Endothelial cell of umbilical vein (primary cell): ENCODE results near the gene MYT1. TPM values are rescaled to one million over a fixed set of nuclear protein-coding genes. Genes with fewer than 3 reads are reported as not detected.

Source experiments
- BruUV-seq: library from RNA; stranded (reverse); fragments of 400-500 nt; replicated peaks from 2 replicates; lab custom pipeline; 2021; lab: Mats Ljungman, UMichigan
- CTCF ChIA-PET: fragments of 300-600, 350-600 bp; sonication (Branson Sonifier 250); formaldehyde crosslinking; loops from one replicate; lab custom pipeline; 2021; ENCODE audit warnings: antibody characterized with exemption, inconsistent platforms; lab: Charles Lee
- POLR2A ChIA-PET: fragments of 300-600, 350-600 bp; sonication (Branson Sonifier 250); formaldehyde crosslinking; loops from one replicate; lab custom pipeline; 2021; ENCODE audit warnings: antibody characterized with exemption, inconsistent platforms; lab: Charles Lee
- DNase-seq: peaks from one replicate; pipeline ENCODE4 v3.0.0-alpha.2; 2011; ENCODE audit warnings: low read depth, low spot score
- FAIRE-seq: peaks from 2 replicates; lab custom pipeline; 2011; peaks lifted over from hg19 to GRCh38; lab: Jason Lieb, UNC
- H2AFZ ChIP-seq: 2 replicates; pipeline ENCODE4 v1.6.0; 2012; ENCODE audit warnings: low read depth, low read length, control low read depth, inconsistent platforms
- H3K27ac ChIP-seq: 2 replicates; pipeline ENCODE4 v1.5.1; 2011; ENCODE audit warnings: low read depth, mild to moderate bottlenecking, control low read depth, low read length, moderate library complexity; ENCODE audit not compliant: insufficient read depth
- H3K27me3 ChIP-seq, 2 experiments: 2 replicates each; pipeline versions ENCODE4 v1.6.0 to v1.6.1; 2011; ENCODE audit warnings: low read length in 2 of 2, mixed read lengths in 1 of 2; ENCODE audit not compliant: control insufficient read depth in 2 of 2, insufficient read depth in 2 of 2
- H3K36me3 ChIP-seq, 2 experiments: 2 replicates in 1 of 2; 3 replicates in 1 of 2; pipeline ENCODE4 v1.5.1; 2011; ENCODE audit warnings: low read length in 2 of 2, mild to moderate bottlenecking in 1 of 2, moderate library complexity in 1 of 2; ENCODE audit not compliant: control insufficient read depth in 2 of 2, insufficient read depth in 2 of 2; ENCODE audit errors: extremely low read depth in 1 of 2
- H3K4me1 ChIP-seq: 3 replicates; pipeline ENCODE4 v1.5.1; 2011; ENCODE audit warnings: mild to moderate bottlenecking, low read length; ENCODE audit not compliant: control insufficient read depth, insufficient read depth; ENCODE audit errors: extremely low read depth
- H3K4me2 ChIP-seq: 2 replicates; pipeline ENCODE4 v1.6.1; 2011; ENCODE audit warnings: low read length, control low read depth, mixed read lengths; ENCODE audit not compliant: insufficient read depth
- H3K4me3 ChIP-seq, 3 experiments: fragments of 200-600 bp in 1 of 3; sonication (generic), shearing (Covaris generic) in 1 of 3; replicated peaks in 1 of 3; 2 replicates each; pipeline ENCODE4 v1.5.1; 2011 to 2016; ENCODE audit warnings: control low read depth in 3 of 3, low read length in 3 of 3, mild to moderate bottlenecking in 2 of 3, inconsistent platforms in 1 of 3, low read depth in 1 of 3, moderate library complexity in 1 of 3; ENCODE audit not compliant: insufficient read depth in 1 of 3
- H3K79me2 ChIP-seq: 2 replicates; pipeline ENCODE4 v1.6.0; 2012; ENCODE audit warnings: low read length, inconsistent platforms; ENCODE audit not compliant: control insufficient read depth, insufficient read depth
- H3K9ac ChIP-seq: replicated peaks from 2 replicates; pipeline ENCODE3; 2011; ENCODE audit warnings: low read length, control low read depth; ENCODE audit not compliant: insufficient read depth; ENCODE audit errors: extremely low read depth
- H3K9me1 ChIP-seq: replicated peaks from 3 replicates; pipeline ENCODE4 v1.6.0; 2011; ENCODE audit warnings: mild to moderate bottlenecking, low read length; ENCODE audit not compliant: control insufficient read depth, insufficient read depth; ENCODE audit errors: extremely low read depth
- H3K9me3 ChIP-seq: replicated peaks from 2 replicates; pipeline ENCODE4 v1.5.1; 2012; ENCODE audit warnings: low read length, inconsistent platforms; ENCODE audit not compliant: control insufficient read depth, insufficient read depth
- H4K20me1 ChIP-seq: replicated peaks from 2 replicates; pipeline ENCODE3; 2011; ENCODE audit warnings: mild to moderate bottlenecking, low read length; ENCODE audit not compliant: control insufficient read depth, insufficient read depth; ENCODE audit errors: extremely low read depth
- CTCF ChIP-seq, 2 donors: IDR thresholded peaks; 1 replicate in 1 of 2; 2 replicates in 1 of 2; pipeline ENCODE4 v1.5.1; 2011; ENCODE audit warnings: low read length in 2 of 2, mild to moderate bottlenecking in 2 of 2, moderate library complexity in 2 of 2, control low read depth in 1 of 2, inconsistent platforms in 1 of 2, low read depth in 1 of 2; ENCODE audit not compliant: insufficient read depth in 1 of 2; ENCODE audit errors: extremely low read depth in 1 of 2
- EZH2 ChIP-seq: IDR thresholded peaks from 2 replicates; pipeline ENCODE4 v1.6.1; 2012; ENCODE audit warnings: borderline replicate concordance, low read depth, mild to moderate bottlenecking, moderate library complexity, low read length, inconsistent platforms; ENCODE audit not compliant: severe bottlenecking
- FOS ChIP-seq: IDR thresholded peaks from 2 replicates; pipeline ENCODE4 v1.6.1; 2011; ENCODE audit warnings: mild to moderate bottlenecking, low read length, moderate library complexity, borderline replicate concordance; ENCODE audit not compliant: insufficient read depth
- GATA2 ChIP-seq: IDR thresholded peaks from 2 replicates; pipeline ENCODE4 v1.7.0; 2011; ENCODE audit warnings: low read depth, mild to moderate bottlenecking, moderate library complexity, mixed read lengths, low read length; ENCODE audit not compliant: insufficient read length, insufficient read depth
- JUN ChIP-seq: IDR thresholded peaks from 2 replicates; pipeline ENCODE4 v1.6.1; 2011; ENCODE audit warnings: borderline replicate concordance, low read depth; ENCODE audit not compliant: insufficient read length, insufficient read depth
- POLR2A ChIP-seq: IDR thresholded peaks from 2 replicates; pipeline ENCODE4 v1.6.1; 2012; ENCODE audit warnings: low read depth, mild to moderate bottlenecking, control low read depth, low read length
- POLR2AphosphoS5 ChIP-seq: IDR thresholded peaks from 2 replicates; pipeline ENCODE4 v1.6.1; 2012; ENCODE audit warnings: low read depth, mild to moderate bottlenecking, control low read depth, low read length, moderate library complexity; ENCODE audit not compliant: insufficient read depth
- dilution Hi-C: fragments of 300-500 bp; cut with MboI; formaldehyde crosslinking; loops from one replicate; pipeline ENCODE4 v1.15.0; 2019; ENCODE audit warnings: low sequenced_read_pairs; ENCODE audit not compliant: extremely low pct_ligation_motif_present
- intact Hi-C: fragments of 100-400 bp; cut with micrococcal nuclease; formaldehyde crosslinking; loops from one replicate; pipeline ENCODE4 v1.10.0; 2022
- polyA plus RNA-seq, 4 experiments: library from polyadenylated mRNA; depleted of rRNA in 3 of 4; stranded (reverse) in 3 of 4; unstranded in 1 of 4; fragments of >200 nt; gene quantifications; 2 replicates each; pipeline versions ENCODE4 v1.2.1 to v1.2.3, GENCODE V29; 2011 to 2012; ENCODE audit warnings: missing spikeins in 1 of 4
- total RNA-seq: library from RNA; stranded (reverse); gene quantifications from 2 replicates; pipeline ENCODE4 v1.2.3, GENCODE V29; 2021

MYT1 gene
- total and polyA plus RNA-seq, 2 donors (not counting 3 experiments of a cell fraction or from before 2014, with no cell fraction given), result not detected

DNA sequence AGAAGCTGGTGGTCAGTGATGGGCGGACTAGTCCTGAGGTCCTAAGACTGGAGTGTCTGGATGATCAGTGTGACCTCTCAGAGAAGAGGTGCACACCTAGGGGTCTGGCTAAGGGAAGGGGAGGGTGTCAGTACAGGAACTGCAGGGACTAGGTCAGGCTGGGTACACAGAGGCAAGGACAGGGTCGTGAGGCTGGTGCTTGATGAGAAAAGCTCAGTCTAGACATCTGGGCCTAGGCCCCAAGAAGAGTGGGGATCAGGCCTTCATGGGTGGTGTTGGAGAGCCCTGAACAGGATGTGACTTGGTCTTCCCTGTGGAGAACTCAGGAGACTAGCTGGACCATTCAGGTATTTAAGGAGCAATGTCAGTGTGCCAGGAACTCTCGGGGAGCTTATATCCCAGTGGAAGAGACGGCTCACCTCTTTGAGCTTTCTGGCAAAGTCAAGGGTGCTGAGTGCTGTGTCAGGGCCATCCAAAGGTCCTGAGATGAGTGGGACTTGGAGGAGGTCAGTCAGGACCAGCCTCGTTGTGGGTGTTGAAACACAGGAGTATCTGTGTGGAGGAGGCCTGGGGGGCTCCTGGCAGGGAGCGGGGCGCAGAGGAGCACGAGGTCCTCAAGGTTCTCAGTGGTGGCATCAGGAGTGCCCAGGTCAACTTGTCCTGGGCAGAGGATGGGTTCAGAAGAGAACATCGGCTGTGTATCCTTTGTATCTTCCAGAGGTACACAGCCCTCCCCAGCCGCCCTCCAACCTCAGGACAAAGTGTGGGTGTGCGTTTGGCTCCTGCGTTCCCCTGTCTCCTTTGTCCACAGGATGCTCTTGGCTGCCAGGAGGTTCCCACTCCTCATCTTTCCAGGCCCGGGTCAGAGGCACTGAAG lies 13.3 kb upstream of the MYT1 start:
- H3K9ac ChIP-seq, result no peak overlapping the region
- dilution Hi-C loops, result no loop called here
- FAIRE-seq, result no peak
- no peaks in the 10 kb centered on the region for H3K27me3 ChIP-seq
- no peaks in the 10 kb centered on the region for H3K79me2 ChIP-seq
- TF ChIP-seq CTCF (IDR thresholded peaks at IDR 0.05; ENCODE audit: extremely low read depth in 1 of 2, insufficient read depth in 1 of 2, low read depth in 1 of 2, low read length in 2 of 2), result no peak
- TF ChIP-seq POLR2A, result no peak
- TF ChIP-seq POLR2AphosphoS5, result no peak
- no peak for TF ChIP-seq GATA2
- TF ChIP-seq JUN, result no peak
- no peak for TF ChIP-seq FOS
- no peak for TF ChIP-seq EZH2
- no peak overlapping the region for H3K27ac ChIP-seq
- no peak overlapping the region for H3K4me2 ChIP-seq
- H3K36me3 ChIP-seq, result no peaks in the 10 kb centered on the region
- CTCF ChIA-PET, result interaction anchor here (1.3 kb wide), 1 partner anchor 67 kb away, joined by 3 read pairs; the partner anchor contains the start of gene LKAAEAR1
- no peak overlapping the region for H2AFZ ChIP-seq
- no peak for DNase-seq
- H3K9me3 ChIP-seq, result no peaks in the 10 kb centered on the region
- intact Hi-C loops, result no loop called here
- H4K20me1 ChIP-seq, result no peaks in the 10 kb centered on the region
- no peaks in the 10 kb centered on the region for H3K9me1 ChIP-seq
- H3K4me3 ChIP-seq, result no peak overlapping the region
- H3K4me1 ChIP-seq, result no peaks in the 10 kb centered on the region
- no TSS peak for BruUV-seq
- POLR2A ChIA-PET, result no interaction called here
